GM23338 (cell line): Measurements from ENCODE around the gene NELFB. TPM values are rescaled to one million over a fixed set of nuclear protein-coding genes. Genes with fewer than 3 reads are reported as not detected.

ENCODE experiments used
- ATAC-seq: fragments of 200-7000 bp; cut with Tn5 transposase; 3 replicates; pipeline ENCODE4 v1.9.1; 2020
- DNase-seq: peaks from one replicate; pipeline ENCODE4 v3.0.0-alpha.2; 2015; ENCODE audit warnings: low spot score
- H2AFZ ChIP-seq: fragments of 200-600 bp; sonication (generic); 2 replicates; pipeline ENCODE4 v1.8.0; 2016; ENCODE audit warnings: antibody characterized with exemption, mild to moderate bottlenecking, moderate library complexity
- H3F3A ChIP-seq: fragments of 200-600 bp; sonication (generic); replicated peaks from 2 replicates; pipeline ENCODE4 v1.8.0; 2017; ENCODE audit warnings: antibody characterized with exemption, mixed run types, low read depth
- H3K27ac ChIP-seq: fragments of 200-600 bp; sonication (generic); 2 replicates; pipeline ENCODE4 v1.6.1; 2016; ENCODE audit warnings: low read depth
- H3K27me3 ChIP-seq: fragments of 200-600 bp; sonication (generic); 2 replicates; pipeline ENCODE4 v1.8.0; 2016; ENCODE audit warnings: mild to moderate bottlenecking, mixed run types, moderate library complexity; ENCODE audit not compliant: insufficient read depth
- H3K36me3 ChIP-seq: fragments of 200-600 bp; sonication (generic); 2 replicates; pipeline ENCODE4 v1.8.0; 2016; ENCODE audit warnings: mild to moderate bottlenecking; ENCODE audit not compliant: insufficient read depth
- H3K4me1 ChIP-seq: fragments of 200-600 bp; sonication (generic); 2 replicates; pipeline ENCODE4 v1.8.0; 2016; ENCODE audit warnings: mild to moderate bottlenecking, moderate library complexity; ENCODE audit not compliant: insufficient read depth
- H3K4me2 ChIP-seq: fragments of 200-600 bp; sonication (generic); 2 replicates; pipeline ENCODE4 v1.7.1; 2017; ENCODE audit warnings: mixed run types
- H3K4me3 ChIP-seq: fragments of 200-600 bp; sonication (generic); 2 replicates; pipeline ENCODE4 v1.6.1; 2016; ENCODE audit warnings: mixed run types
- H3K79me2 ChIP-seq: fragments of 200-600 bp; sonication (generic); replicated peaks from 2 replicates; pipeline ENCODE4 v1.8.0; 2017; ENCODE audit warnings: mild to moderate bottlenecking; ENCODE audit not compliant: insufficient read depth
- H3K9me2 ChIP-seq: fragments of 200-600 bp; sonication (generic); 2 replicates; pipeline ENCODE4 v1.8.0; 2017; ENCODE audit not compliant: insufficient read depth
- H4K20me1 ChIP-seq: fragments of 200-600 bp; sonication (generic); replicated peaks from 2 replicates; pipeline ENCODE4 v1.8.0; 2017; ENCODE audit warnings: mild to moderate bottlenecking; ENCODE audit not compliant: insufficient read depth
- H3K27ac Mint-ChIP-seq: 2 replicates; pipeline ENCODE4 v1.8.0; 2020; ENCODE audit warnings: inconsistent platforms, mild to moderate bottlenecking, moderate library complexity, mixed read lengths
- H3K27me3 Mint-ChIP-seq: 3 replicates; pipeline ENCODE4 v1.8.0; 2022; ENCODE audit warnings: low read depth, mild to moderate bottlenecking, moderate library complexity, mixed read lengths, inconsistent platforms; ENCODE audit not compliant: insufficient read depth, poor library complexity
- H3K36me3 Mint-ChIP-seq: 3 replicates; pipeline ENCODE4 v1.8.0; 2021; ENCODE audit warnings: low read depth, mild to moderate bottlenecking, inconsistent platforms, moderate library complexity, mixed read lengths
- H3K4me1 Mint-ChIP-seq: 3 replicates; pipeline ENCODE4 v1.8.0; 2020; ENCODE audit warnings: mild to moderate bottlenecking, inconsistent platforms, mixed read lengths
- H3K4me3 Mint-ChIP-seq: 3 replicates; pipeline ENCODE4 v1.8.0; 2021; ENCODE audit warnings: moderate library complexity, mild to moderate bottlenecking, inconsistent platforms, mixed read lengths
- H3K9me3 Mint-ChIP-seq: 3 replicates; pipeline ENCODE4 v1.8.0; 2020; ENCODE audit warnings: moderate library complexity, mild to moderate bottlenecking, inconsistent platforms, mixed read lengths
- CREB1 ChIP-seq: fragments of 250-450 bp; sonication (Bioruptor Pico); IDR thresholded peaks from 2 replicates; pipeline ENCODE4 v1.5.0; 2020; ENCODE audit warnings: low read depth, mild to moderate bottlenecking, moderate library complexity
- EZH2phosphoT487 ChIP-seq: fragments of 200-600 bp; sonication (generic); IDR thresholded peaks from one replicate; pipeline ENCODE4 v1.8.1; 2018; ENCODE audit warnings: antibody characterized with exemption; ENCODE audit not compliant: unreplicated experiment
- JUNB ChIP-seq: IDR thresholded peaks from one replicate; pipeline ENCODE4 v1.6.1; 2016; ENCODE audit warnings: antibody characterized with exemption; ENCODE audit not compliant: unreplicated experiment
- POLR2AphosphoS5 ChIP-seq: IDR thresholded peaks from 2 replicates; pipeline ENCODE4 v1.6.1; 2016; ENCODE audit warnings: antibody characterized with exemption, low read depth
- STAT1 ChIP-seq: IDR thresholded peaks from one replicate; pipeline ENCODE4 v1.6.1; 2016; ENCODE audit warnings: antibody characterized with exemption; ENCODE audit not compliant: unreplicated experiment
- ZNF331 ChIP-seq: fragments of 250-450 bp; sonication (Bioruptor Pico); IDR thresholded peaks from 2 replicates; pipeline ENCODE4 v1.5.0; 2020; ENCODE audit warnings: low read depth, mild to moderate bottlenecking, moderate library complexity
- polyA plus RNA-seq: library from polyadenylated mRNA; unstranded; fragments of >200 nt; fragmentation: Nextera tagmentation; extraction: Ambion mirVana; gene quantifications from 2 replicates; pipeline ENCODE4 v1.2.1, GENCODE V29; 2016
- total RNA-seq: library from RNA; depleted of rRNA; stranded (reverse); fragments of >200 nt; shearing (Covaris generic); gene quantifications from 2 replicates; pipeline ENCODE4 v1.2.3, GENCODE V29; 2014
- TF ChIP-seq, protein P1 (sequence below): fragments of 250-450 bp; sonication (Bioruptor Pico); IDR thresholded peaks from 2 replicates; pipeline ENCODE4 v1.5.0; 2020; ENCODE audit warnings: mild to moderate bottlenecking, moderate library complexity
- TF ChIP-seq, protein P2 (sequence below): IDR thresholded peaks from one replicate; pipeline ENCODE4 v1.6.1; 2018; ENCODE audit warnings: antibody characterized with exemption; ENCODE audit not compliant: unreplicated experiment
- TF ChIP-seq, protein P3 (sequence below): IDR thresholded peaks from 2 replicates; pipeline ENCODE4 v1.6.1; 2016; ENCODE audit warnings: antibody characterized with exemption
- TF ChIP-seq, protein P4 (sequence below), 2 experiments: fragments of 200-600 bp in 1 of 2; sonication (generic) in 1 of 2; conservative IDR thresholded peaks; 2 replicates each; pipeline versions ENCODE4 v1.5.1 to v1.6.1; 2016 to 2017; ENCODE audit warnings: antibody characterized with exemption in 2 of 2, low read depth in 2 of 2, mild to moderate bottlenecking in 2 of 2, moderate library complexity in 1 of 2

NELFB gene
- total and polyA plus RNA-seq, 2 experiments from 2014 or later, result 30.0 to 97.3 TPM

DNA sequence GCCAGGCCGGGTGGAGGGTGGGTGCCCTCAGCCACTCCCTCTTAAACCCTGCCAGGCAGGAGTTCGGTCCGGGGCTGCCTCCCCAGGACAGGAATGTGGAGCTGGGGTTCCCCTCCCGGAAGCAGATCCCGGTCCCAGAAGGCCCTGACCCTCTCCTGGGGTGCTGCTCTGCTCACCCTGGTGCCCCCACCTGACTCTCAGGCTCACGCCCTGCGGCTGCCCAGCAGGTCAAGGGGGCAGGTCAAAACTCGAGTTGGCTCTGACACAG is 50.6 kb downstream of the NELFB start (continued):
- TF ChIP-seq, protein P1, sequence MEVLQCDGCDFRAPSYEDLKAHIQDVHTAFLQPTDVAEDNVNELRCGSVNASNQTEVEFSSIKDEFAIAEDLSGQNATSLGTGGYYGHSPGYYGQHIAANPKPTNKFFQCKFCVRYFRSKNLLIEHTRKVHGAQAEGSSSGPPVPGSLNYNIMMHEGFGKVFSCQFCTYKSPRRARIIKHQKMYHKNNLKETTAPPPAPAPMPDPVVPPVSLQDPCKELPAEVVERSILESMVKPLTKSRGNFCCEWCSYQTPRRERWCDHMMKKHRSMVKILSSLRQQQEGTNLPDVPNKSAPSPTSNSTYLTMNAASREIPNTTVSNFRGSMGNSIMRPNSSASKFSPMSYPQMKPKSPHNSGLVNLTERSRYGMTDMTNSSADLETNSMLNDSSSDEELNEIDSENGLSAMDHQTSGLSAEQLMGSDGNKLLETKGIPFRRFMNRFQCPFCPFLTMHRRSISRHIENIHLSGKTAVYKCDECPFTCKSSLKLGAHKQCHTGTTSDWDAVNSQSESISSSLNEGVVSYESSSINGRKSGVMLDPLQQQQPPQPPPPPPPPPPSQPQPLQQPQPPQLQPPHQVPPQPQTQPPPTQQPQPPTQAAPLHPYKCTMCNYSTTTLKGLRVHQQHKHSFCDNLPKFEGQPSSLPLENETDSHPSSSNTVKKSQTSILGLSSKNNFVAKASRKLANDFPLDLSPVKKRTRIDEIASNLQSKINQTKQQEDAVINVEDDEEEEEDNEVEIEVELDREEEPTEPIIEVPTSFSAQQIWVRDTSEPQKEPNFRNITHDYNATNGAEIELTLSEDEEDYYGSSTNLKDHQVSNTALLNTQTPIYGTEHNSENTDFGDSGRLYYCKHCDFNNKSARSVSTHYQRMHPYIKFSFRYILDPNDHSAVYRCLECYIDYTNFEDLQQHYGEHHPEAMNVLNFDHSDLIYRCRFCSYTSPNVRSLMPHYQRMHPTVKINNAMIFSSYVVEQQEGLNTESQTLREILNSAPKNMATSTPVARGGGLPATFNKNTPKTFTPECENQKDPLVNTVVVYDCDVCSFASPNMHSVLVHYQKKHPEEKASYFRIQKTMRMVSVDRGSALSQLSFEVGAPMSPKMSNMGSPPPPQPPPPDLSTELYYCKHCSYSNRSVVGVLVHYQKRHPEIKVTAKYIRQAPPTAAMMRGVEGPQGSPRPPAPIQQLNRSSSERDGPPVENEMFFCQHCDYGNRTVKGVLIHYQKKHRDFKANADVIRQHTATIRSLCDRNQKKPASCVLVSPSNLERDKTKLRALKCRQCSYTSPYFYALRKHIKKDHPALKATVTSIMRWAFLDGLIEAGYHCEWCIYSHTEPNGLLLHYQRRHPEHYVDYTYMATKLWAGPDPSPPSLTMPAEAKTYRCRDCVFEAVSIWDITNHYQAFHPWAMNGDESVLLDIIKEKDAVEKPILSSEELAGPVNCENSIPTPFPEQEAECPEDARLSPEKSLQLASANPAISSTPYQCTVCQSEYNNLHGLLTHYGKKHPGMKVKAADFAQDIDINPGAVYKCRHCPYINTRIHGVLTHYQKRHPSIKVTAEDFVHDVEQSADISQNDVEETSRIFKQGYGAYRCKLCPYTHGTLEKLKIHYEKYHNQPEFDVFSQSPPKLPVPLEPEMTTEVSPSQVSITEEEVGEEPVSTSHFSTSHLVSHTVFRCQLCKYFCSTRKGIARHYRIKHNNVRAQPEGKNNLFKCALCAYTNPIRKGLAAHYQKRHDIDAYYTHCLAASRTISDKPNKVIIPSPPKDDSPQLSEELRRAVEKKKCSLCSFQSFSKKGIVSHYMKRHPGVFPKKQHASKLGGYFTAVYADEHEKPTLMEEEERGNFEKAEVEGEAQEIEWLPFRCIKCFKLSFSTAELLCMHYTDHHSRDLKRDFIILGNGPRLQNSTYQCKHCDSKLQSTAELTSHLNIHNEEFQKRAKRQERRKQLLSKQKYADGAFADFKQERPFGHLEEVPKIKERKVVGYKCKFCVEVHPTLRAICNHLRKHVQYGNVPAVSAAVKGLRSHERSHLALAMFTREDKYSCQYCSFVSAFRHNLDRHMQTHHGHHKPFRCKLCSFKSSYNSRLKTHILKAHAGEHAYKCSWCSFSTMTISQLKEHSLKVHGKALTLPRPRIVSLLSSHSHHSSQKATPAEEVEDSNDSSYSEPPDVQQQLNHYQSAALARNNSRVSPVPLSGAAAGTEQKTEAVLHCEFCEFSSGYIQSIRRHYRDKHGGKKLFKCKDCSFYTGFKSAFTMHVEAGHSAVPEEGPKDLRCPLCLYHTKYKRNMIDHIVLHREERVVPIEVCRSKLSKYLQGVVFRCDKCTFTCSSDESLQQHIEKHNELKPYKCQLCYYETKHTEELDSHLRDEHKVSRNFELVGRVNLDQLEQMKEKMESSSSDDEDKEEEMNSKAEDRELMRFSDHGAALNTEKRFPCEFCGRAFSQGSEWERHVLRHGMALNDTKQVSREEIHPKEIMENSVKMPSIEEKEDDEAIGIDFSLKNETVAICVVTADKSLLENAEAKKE (CRISPR knock-in tag), result no peak
- TF ChIP-seq JUNB, result no peak

DNA sequence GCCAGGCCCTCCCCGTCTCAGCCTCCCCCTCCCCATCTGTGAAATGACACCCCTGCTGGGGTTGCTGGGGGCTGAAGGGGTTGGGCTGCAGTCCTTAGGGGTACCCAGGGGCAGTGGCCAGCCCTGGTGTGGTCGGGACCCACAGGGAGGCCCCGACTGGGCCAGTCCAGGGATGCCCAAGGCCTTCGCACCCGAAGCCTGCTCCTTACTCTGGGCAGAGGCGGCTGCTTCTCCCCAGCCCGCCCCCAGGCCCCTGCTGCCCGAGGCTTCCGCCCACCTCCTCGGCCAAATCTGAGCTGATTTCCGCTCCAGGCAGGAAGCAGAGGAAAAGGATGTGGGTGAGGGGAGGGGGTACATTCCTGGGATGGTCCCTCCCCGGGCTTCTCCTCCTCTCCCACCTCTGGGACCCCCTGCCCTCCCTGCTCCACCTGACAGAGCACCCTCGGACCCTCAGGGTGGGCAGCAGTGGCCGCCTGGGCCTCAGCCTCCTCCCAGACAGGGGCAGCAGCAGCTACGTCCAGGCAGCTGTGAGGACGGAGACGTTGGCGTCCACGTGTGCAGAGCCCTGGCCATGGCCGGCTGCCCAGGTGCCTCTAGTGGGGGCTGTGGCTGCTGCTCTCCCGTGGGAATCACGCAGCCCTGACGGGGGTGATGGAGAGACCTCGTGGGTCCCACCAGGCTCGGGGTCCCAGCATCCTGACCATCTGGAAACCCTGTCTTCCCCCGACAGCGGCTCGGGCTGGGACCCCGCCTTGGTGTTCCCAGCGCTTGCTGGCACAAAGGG is 51.1 kb downstream of the NELFB start:
- H3K9me3 Mint-ChIP-seq, result no peaks in the 10 kb centered on the region
- no peak for TF ChIP-seq JUNB
- TF ChIP-seq EZH2phosphoT487, result no peak
- no peak for TF ChIP-seq POLR2AphosphoS5
- no peak for TF ChIP-seq CREB1 (CRISPR knock-in tag)
- TF ChIP-seq, protein P2, sequence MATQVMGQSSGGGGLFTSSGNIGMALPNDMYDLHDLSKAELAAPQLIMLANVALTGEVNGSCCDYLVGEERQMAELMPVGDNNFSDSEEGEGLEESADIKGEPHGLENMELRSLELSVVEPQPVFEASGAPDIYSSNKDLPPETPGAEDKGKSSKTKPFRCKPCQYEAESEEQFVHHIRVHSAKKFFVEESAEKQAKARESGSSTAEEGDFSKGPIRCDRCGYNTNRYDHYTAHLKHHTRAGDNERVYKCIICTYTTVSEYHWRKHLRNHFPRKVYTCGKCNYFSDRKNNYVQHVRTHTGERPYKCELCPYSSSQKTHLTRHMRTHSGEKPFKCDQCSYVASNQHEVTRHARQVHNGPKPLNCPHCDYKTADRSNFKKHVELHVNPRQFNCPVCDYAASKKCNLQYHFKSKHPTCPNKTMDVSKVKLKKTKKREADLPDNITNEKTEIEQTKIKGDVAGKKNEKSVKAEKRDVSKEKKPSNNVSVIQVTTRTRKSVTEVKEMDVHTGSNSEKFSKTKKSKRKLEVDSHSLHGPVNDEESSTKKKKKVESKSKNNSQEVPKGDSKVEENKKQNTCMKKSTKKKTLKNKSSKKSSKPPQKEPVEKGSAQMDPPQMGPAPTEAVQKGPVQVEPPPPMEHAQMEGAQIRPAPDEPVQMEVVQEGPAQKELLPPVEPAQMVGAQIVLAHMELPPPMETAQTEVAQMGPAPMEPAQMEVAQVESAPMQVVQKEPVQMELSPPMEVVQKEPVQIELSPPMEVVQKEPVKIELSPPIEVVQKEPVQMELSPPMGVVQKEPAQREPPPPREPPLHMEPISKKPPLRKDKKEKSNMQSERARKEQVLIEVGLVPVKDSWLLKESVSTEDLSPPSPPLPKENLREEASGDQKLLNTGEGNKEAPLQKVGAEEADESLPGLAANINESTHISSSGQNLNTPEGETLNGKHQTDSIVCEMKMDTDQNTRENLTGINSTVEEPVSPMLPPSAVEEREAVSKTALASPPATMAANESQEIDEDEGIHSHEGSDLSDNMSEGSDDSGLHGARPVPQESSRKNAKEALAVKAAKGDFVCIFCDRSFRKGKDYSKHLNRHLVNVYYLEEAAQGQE, result no peak
- no peak for TF ChIP-seq STAT1
- no peak for TF ChIP-seq ZNF331 (CRISPR knock-in tag)
- TF ChIP-seq, protein P3, sequence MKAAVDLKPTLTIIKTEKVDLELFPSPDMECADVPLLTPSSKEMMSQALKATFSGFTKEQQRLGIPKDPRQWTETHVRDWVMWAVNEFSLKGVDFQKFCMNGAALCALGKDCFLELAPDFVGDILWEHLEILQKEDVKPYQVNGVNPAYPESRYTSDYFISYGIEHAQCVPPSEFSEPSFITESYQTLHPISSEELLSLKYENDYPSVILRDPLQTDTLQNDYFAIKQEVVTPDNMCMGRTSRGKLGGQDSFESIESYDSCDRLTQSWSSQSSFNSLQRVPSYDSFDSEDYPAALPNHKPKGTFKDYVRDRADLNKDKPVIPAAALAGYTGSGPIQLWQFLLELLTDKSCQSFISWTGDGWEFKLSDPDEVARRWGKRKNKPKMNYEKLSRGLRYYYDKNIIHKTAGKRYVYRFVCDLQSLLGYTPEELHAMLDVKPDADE, result no peak
- TF ChIP-seq, protein P4, sequence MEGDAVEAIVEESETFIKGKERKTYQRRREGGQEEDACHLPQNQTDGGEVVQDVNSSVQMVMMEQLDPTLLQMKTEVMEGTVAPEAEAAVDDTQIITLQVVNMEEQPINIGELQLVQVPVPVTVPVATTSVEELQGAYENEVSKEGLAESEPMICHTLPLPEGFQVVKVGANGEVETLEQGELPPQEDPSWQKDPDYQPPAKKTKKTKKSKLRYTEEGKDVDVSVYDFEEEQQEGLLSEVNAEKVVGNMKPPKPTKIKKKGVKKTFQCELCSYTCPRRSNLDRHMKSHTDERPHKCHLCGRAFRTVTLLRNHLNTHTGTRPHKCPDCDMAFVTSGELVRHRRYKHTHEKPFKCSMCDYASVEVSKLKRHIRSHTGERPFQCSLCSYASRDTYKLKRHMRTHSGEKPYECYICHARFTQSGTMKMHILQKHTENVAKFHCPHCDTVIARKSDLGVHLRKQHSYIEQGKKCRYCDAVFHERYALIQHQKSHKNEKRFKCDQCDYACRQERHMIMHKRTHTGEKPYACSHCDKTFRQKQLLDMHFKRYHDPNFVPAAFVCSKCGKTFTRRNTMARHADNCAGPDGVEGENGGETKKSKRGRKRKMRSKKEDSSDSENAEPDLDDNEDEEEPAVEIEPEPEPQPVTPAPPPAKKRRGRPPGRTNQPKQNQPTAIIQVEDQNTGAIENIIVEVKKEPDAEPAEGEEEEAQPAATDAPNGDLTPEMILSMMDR (conservative IDR thresholded peaks at IDR 0.05; ENCODE audit: low read depth in 2 of 2), result no peak

More for the DNA sequence above, 51.1 kb downstream of the NELFB start:
- H3K79me2 ChIP-seq, result no peaks in the 10 kb centered on the region
- H3K27me3 Mint-ChIP-seq, result peaks cover 20% of the 10 kb centered on the region
- no peak overlapping the region for H3K27ac ChIP-seq
- peaks cover 8% of the 10 kb centered on the region for H3F3A ChIP-seq
- no peak overlapping the region for H3K4me3 ChIP-seq
- no peak overlapping the region for H2AFZ ChIP-seq
- H3K36me3 Mint-ChIP-seq, result no peaks in the 10 kb centered on the region
- peaks cover 25% of the 10 kb centered on the region for H3K4me1 Mint-ChIP-seq
- H3K27me3 ChIP-seq, result peaks cover 13% of the 10 kb centered on the region
- ATAC-seq (no peak), DNase-seq (no peak)
- H3K36me3 ChIP-seq, result no peaks in the 10 kb centered on the region
- H3K4me1 ChIP-seq, result peaks cover 21% of the 10 kb centered on the region; the same call in 1 of the 2 replicates
- no peaks in the 10 kb centered on the region for H4K20me1 ChIP-seq
- no peak overlapping the region for H3K27ac Mint-ChIP-seq
- no peaks in the 10 kb centered on the region for H3K9me2 ChIP-seq
- H3K4me2 ChIP-seq, result no peak overlapping the region
- no peak overlapping the region for H3K4me3 Mint-ChIP-seq
